GM20431 (cell line): ENCODE measurements around the gene PIEZO1.

Experiments
- in situ Hi-C: fragments of 300-500 bp; cut with MseI, MboI; formaldehyde crosslinking; loops from one replicate; pipeline ENCODE4 v1.15.0; 2020; ENCODE audit warnings: low sequenced_read_pairs; ENCODE audit not compliant: unreplicated experiment

Gene PIEZO1

GRCh38 chr16:88755745-88756443, 29.1 kb downstream of the PIEZO1 start:
- in situ Hi-C loops: no loop called here

GRCh38 chr16:88754912-88755744, 29.9 kb downstream of the PIEZO1 start:
- in situ Hi-C loops: no loop called here

- in situ Hi-C loops: no loop called here
These were observed 30.7 kb downstream of the PIEZO1 start for GRCh38 chr16:88754109-88754911.

GRCh38 chr16:88753602-88754001, 31.4 kb downstream of the PIEZO1 start:
- in situ Hi-C loops: no loop called here

- in situ Hi-C loops: no loop called here
These were observed 31.8 kb downstream of the PIEZO1 start for GRCh38 chr16:88753191-88753590.

GRCh38 chr16:88752386-88753002, 32.5 kb downstream of the PIEZO1 start:
- in situ Hi-C loops: no loop called here

GRCh38 chr16:88750854-88751253, 34.2 kb downstream of the PIEZO1 start:
- in situ Hi-C loops: no loop called here

GRCh38 chr16:88749358-88749757, 35.7 kb downstream of the PIEZO1 start:
- in situ Hi-C loops: no loop called here

- in situ Hi-C loops: no loop called here
These were observed 36.7 kb downstream of the PIEZO1 start for GRCh38 chr16:88748364-88748763.

GRCh38 chr16:88747588-88748301, 37.3 kb downstream of the PIEZO1 start:
- in situ Hi-C loops: no loop called here

- in situ Hi-C loops: no loop called here
These were observed 38.5 kb downstream of the PIEZO1 start for GRCh38 chr16:88746506-88746905.

- in situ Hi-C loops: no loop called here
These were observed 40.2 kb downstream of the PIEZO1 start for GRCh38 chr16:88744577-88745521.

- in situ Hi-C loops: no loop called here
These were observed 41.1 kb downstream of the PIEZO1 start for GRCh38 chr16:88743693-88744576.

- in situ Hi-C loops: no loop called here
These were observed 42.0 kb downstream of the PIEZO1 start for GRCh38 chr16:88742896-88743605.

GRCh38 chr16:88741368-88741767, 43.7 kb downstream of the PIEZO1 start:
- in situ Hi-C loops: no loop called here

GRCh38 chr16:88740727-88741055, 44.3 kb downstream of the PIEZO1 start:
- in situ Hi-C loops: no loop called here
